MM.1S (cell line): Measurements from ENCODE around the gene CFAP46.

Experiments used
- DNase-seq: peaks from one replicate; pipeline ENCODE4 v3.0.0-alpha.2; 2015
- H2AFZ ChIP-seq: fragments of 300-600 bp; sonication (generic); 2 replicates; pipeline ENCODE4 v1.6.0; 2016; ENCODE audit warnings: antibody characterized with exemption, low read length
- H3F3A ChIP-seq: fragments of 300-600 bp; sonication (generic); 2 replicates; pipeline ENCODE4 v1.6.1; 2016; ENCODE audit warnings: mild to moderate bottlenecking, antibody characterized with exemption, low read length, moderate library complexity, mixed read lengths; ENCODE audit not compliant: insufficient read depth
- H3K27ac ChIP-seq: fragments of 300-600 bp; sonication (generic); 2 replicates; pipeline ENCODE4 v1.5.1; 2016; ENCODE audit warnings: mild to moderate bottlenecking, low read length
- H3K27me3 ChIP-seq: fragments of 300-600 bp; sonication (generic); replicated peaks from 2 replicates; pipeline ENCODE4 v1.6.0; 2016; ENCODE audit warnings: low read length; ENCODE audit not compliant: insufficient read depth
- H3K36me3 ChIP-seq: fragments of 300-600 bp; sonication (generic); replicated peaks from 2 replicates; pipeline ENCODE4 v1.6.1; 2016; ENCODE audit warnings: mild to moderate bottlenecking, low read length, mixed read lengths; ENCODE audit not compliant: insufficient read depth
- H3K4me1 ChIP-seq: fragments of 300-600 bp; sonication (generic); 2 replicates; pipeline ENCODE4 v1.6.1; 2016; ENCODE audit warnings: low read length, mixed read lengths
- H3K4me2 ChIP-seq: fragments of 300-600 bp; sonication (generic); 2 replicates; pipeline ENCODE4 v1.6.0; 2016; ENCODE audit warnings: low read depth, low read length
- H3K4me3 ChIP-seq: fragments of 300-600 bp; sonication (generic); 2 replicates; pipeline ENCODE4 v1.5.1; 2016; ENCODE audit warnings: low read length, mixed read lengths
- H3K79me2 ChIP-seq: fragments of 300-600 bp; sonication (generic); 2 replicates; pipeline ENCODE4 v1.6.1; 2016; ENCODE audit warnings: mixed run types, low read length, mixed read lengths
- H3K9ac ChIP-seq: fragments of 300-600 bp; sonication (generic); 2 replicates; pipeline ENCODE4 v1.6.1; 2016; ENCODE audit warnings: low read length, mixed read lengths
- H3K9me2 ChIP-seq: fragments of 300-600 bp; sonication (generic); replicated peaks from 2 replicates; pipeline ENCODE4 v1.6.1; 2016; ENCODE audit warnings: mild to moderate bottlenecking, low read length, mixed read lengths; ENCODE audit not compliant: insufficient read depth
- H3K9me3 ChIP-seq: fragments of 300-600 bp; sonication (generic); replicated peaks from 2 replicates; pipeline ENCODE4 v1.6.1; 2016; ENCODE audit warnings: mild to moderate bottlenecking, low read length, mixed read lengths; ENCODE audit not compliant: insufficient read depth
- H4K20me1 ChIP-seq: fragments of 300-600 bp; sonication (generic); 2 replicates; pipeline ENCODE4 v1.6.1; 2016; ENCODE audit warnings: mild to moderate bottlenecking, low read length, moderate library complexity, mixed read lengths; ENCODE audit not compliant: insufficient read depth
- EZH2 ChIP-seq: fragments of 300-600 bp; sonication (generic); optimal IDR thresholded peaks from 2 replicates; pipeline ENCODE3; 2017; ENCODE audit warnings: low read depth, mild to moderate bottlenecking, antibody characterized with exemption, low read length, mixed read lengths
- EZH2phosphoT487 ChIP-seq: fragments of 300-600 bp; sonication (generic); IDR thresholded peaks from 2 replicates; pipeline ENCODE4 v1.6.1; 2018; ENCODE audit warnings: antibody characterized with exemption, low read length
- TF ChIP-seq, protein P1 (sequence below): fragments of 300-600 bp; sonication (generic); IDR thresholded peaks from 2 replicates; pipeline ENCODE4 v1.5.1; 2016; ENCODE audit warnings: antibody characterized with exemption, low read length, mixed read lengths

Gene CFAP46

DNA sequence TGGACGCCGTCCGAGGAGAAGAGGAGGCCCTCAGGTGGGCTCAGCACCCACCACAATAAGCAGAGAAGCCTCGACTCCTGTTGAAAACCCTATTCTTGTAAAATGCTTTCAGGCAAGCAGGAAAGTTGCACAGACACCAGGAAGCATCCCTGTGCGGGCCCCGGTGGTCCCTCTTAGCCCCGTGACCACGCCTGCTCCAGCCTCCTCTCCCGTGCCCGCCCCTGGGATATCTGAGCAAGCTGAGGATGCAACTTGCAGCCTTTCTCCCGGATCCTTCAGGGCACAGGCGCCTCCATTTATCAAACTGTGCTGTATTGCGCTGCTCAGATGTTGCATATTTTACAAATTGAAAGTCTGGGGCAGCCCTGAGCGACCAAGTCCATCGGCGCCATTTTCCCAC, 72.7 kb downstream of the CFAP46 start:
- no peaks in the 10 kb centered on the region for H3K9me2 ChIP-seq
- no peak overlapping the region for H2AFZ ChIP-seq
- H3K27me3 ChIP-seq, result peaks cover 70% of the 10 kb centered on the region
- H3F3A ChIP-seq, result no peaks in the 10 kb centered on the region
- no peak overlapping the region for H3K4me3 ChIP-seq
- H4K20me1 ChIP-seq, result no peaks in the 10 kb centered on the region
- no peak overlapping the region for H3K4me2 ChIP-seq
- H3K36me3 ChIP-seq, result no peaks in the 10 kb centered on the region
- TF ChIP-seq, protein P1, sequence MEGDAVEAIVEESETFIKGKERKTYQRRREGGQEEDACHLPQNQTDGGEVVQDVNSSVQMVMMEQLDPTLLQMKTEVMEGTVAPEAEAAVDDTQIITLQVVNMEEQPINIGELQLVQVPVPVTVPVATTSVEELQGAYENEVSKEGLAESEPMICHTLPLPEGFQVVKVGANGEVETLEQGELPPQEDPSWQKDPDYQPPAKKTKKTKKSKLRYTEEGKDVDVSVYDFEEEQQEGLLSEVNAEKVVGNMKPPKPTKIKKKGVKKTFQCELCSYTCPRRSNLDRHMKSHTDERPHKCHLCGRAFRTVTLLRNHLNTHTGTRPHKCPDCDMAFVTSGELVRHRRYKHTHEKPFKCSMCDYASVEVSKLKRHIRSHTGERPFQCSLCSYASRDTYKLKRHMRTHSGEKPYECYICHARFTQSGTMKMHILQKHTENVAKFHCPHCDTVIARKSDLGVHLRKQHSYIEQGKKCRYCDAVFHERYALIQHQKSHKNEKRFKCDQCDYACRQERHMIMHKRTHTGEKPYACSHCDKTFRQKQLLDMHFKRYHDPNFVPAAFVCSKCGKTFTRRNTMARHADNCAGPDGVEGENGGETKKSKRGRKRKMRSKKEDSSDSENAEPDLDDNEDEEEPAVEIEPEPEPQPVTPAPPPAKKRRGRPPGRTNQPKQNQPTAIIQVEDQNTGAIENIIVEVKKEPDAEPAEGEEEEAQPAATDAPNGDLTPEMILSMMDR, result no peak
- no peak for TF ChIP-seq EZH2
- TF ChIP-seq EZH2phosphoT487, result no peak
- H3K9ac ChIP-seq, result no peak overlapping the region
- DNase-seq, result no peak
- H3K27ac ChIP-seq, result no peak overlapping the region
- no peaks in the 10 kb centered on the region for H3K79me2 ChIP-seq
- no peaks in the 10 kb centered on the region for H3K9me3 ChIP-seq
- H3K4me1 ChIP-seq, result no peaks in the 10 kb centered on the region

DNA sequence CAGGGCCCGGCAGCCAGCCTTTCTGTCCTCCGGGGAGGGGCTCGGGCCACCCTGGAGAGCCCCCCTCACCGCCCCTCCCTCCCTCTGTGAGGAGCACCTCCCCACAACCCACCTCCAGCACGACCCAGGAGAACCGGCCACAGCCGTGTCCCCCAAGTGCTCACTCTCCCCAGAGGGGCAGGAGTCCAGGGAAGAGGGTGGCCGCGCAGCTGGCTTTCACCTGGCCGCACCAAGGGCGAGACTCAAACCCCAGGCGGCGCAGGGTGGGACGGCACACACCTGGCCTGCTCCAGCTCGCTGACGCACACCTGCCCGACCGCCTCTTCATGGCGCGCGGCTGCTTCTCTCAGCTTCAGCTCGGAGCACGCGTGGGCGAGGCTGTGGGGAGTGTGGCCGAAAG, 73.4 kb downstream of the CFAP46 start:
- Histone ChIP-seq H3K9me3 (no peaks in the 10 kb centered on the region), H3K27ac (no peak overlapping the region), H3K9me2 (no peaks in the 10 kb centered on the region), H3K4me3 (no peak overlapping the region), H3K36me3 (no peaks in the 10 kb centered on the region), H3K27me3 (peaks cover 68% of the 10 kb centered on the region), H3K9ac (no peak overlapping the region), H4K20me1 (no peaks in the 10 kb centered on the region), H3K79me2 (no peaks in the 10 kb centered on the region), H3K4me1 (no peaks in the 10 kb centered on the region), H3K4me2 (no peak overlapping the region), H3F3A (no peaks in the 10 kb centered on the region), H2AFZ (no peak overlapping the region)
- TF ChIP-seq EZH2phosphoT487 (no peak), EZH2 (no peak)
- TF ChIP-seq, protein P1, result no peak
- no peak for DNase-seq

DNA sequence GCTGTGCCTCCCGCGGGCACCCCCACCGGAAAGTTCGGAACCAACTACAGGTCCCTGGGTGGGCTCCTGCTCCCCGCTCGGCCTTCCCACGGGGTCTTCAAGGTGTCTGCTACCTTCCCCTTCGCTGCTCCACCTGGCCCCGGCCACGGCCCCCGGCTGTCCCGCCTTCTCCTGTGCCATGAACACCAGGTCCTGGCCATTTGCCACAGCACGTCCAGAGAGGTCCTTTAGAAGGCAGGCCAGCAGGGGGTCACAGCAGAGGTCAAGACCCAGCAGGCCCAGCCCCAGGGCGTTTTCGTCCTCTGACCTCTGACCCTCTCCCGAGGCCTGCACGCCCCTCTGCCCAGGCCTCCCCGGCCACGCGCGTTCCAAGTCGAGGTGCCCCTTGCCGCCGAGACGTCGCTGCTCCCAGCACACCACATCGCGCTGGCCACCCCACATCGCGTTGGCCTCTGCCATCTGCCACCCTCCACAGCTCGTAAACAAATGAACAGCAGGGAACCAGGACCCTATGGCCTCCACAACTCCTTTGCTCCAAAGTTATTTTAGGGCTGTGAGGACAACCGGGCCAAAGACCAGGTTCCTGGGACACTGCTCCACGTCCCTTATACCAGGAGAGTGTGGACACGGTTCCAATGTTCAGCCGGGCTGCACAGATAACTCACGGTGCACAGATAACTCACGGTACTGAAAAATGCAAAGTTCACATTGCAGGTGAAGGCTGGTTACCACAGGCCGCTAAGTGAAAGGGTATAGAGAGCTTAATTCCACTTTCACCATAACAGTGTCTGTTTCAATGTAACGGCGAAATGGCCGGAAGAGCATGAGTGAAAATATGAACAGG, 74.3 kb downstream of the CFAP46 start:
- peaks cover 58% of the 10 kb centered on the region for H3K27me3 ChIP-seq
- no peaks in the 10 kb centered on the region for H4K20me1 ChIP-seq
- no peaks in the 10 kb centered on the region for H3K9me3 ChIP-seq
- no peak overlapping the region for H3K4me3 ChIP-seq
- H3K4me1 ChIP-seq, result no peaks in the 10 kb centered on the region
- H2AFZ ChIP-seq, result no peak overlapping the region
- no peak overlapping the region for H3K9ac ChIP-seq
- DNase-seq, result no peak
- no peaks in the 10 kb centered on the region for H3K36me3 ChIP-seq
- TF ChIP-seq EZH2 (no peak), EZH2phosphoT487 (no peak)
- TF ChIP-seq, protein P1, result no peak
- no peak overlapping the region for H3K27ac ChIP-seq
- H3F3A ChIP-seq, result no peaks in the 10 kb centered on the region
- no peak overlapping the region for H3K4me2 ChIP-seq
- H3K79me2 ChIP-seq, result no peaks in the 10 kb centered on the region
- no peaks in the 10 kb centered on the region for H3K9me2 ChIP-seq
